H9 (cell line): ENCODE data around the gene SYNC. TPM values are rescaled to one million over a fixed set of nuclear protein-coding genes. Genes with fewer than 3 reads are reported as not detected.

Experiments used
- DNase-seq: peaks from one replicate; pipeline ENCODE4 v3.0.0-alpha.2; 2017
- H2AFZ ChIP-seq: one replicate; pipeline ENCODE4 v1.6.1; 2013; ENCODE audit warnings: mild to moderate bottlenecking, low read length, control low read depth, moderate library complexity
- H2AK5ac ChIP-seq: 2 replicates; pipeline ENCODE4 v1.6.1; 2013; ENCODE audit warnings: low read length, control low read depth, mixed read lengths; ENCODE audit not compliant: insufficient read length
- H2BK120ac ChIP-seq: one replicate; pipeline ENCODE4 v1.6.1; 2013; ENCODE audit warnings: low read depth, mild to moderate bottlenecking, low read length, control low read depth, inconsistent platforms; ENCODE audit not compliant: poor library complexity, severe bottlenecking
- H2BK12ac ChIP-seq: 2 replicates; pipeline ENCODE4 v1.6.1; 2013; ENCODE audit warnings: low read length, control low read depth, mixed read lengths, low read depth; ENCODE audit not compliant: insufficient read length
- H2BK15ac ChIP-seq: 2 replicates; pipeline ENCODE4 v1.6.1; 2013; ENCODE audit warnings: low read depth, low read length, control low read depth
- H2BK20ac ChIP-seq: one replicate; pipeline ENCODE4 v1.6.1; 2013; ENCODE audit warnings: low read depth, mild to moderate bottlenecking, low read length, control low read depth, inconsistent platforms; ENCODE audit not compliant: poor library complexity, severe bottlenecking
- H2BK5ac ChIP-seq: 2 replicates; pipeline ENCODE4 v1.6.1; 2013; ENCODE audit warnings: low read length, control low read depth, mixed read lengths; ENCODE audit not compliant: insufficient read length
- H3K14ac ChIP-seq: 2 replicates; pipeline ENCODE4 v1.6.1; 2013; ENCODE audit warnings: low read length, control low read depth; ENCODE audit not compliant: insufficient read depth
- H3K18ac ChIP-seq: 2 replicates; pipeline ENCODE4 v1.6.1; 2013; ENCODE audit warnings: low read depth, mild to moderate bottlenecking, mixed read lengths, low read length, control low read depth; ENCODE audit not compliant: insufficient read length
- H3K23ac ChIP-seq: 2 replicates; pipeline ENCODE4 v1.6.1; 2013; ENCODE audit warnings: low read length, control low read depth, mixed read lengths, low read depth; ENCODE audit not compliant: insufficient read length
- H3K23me2 ChIP-seq: 2 replicates; pipeline ENCODE4 v1.6.1; 2013; ENCODE audit warnings: low read depth, mild to moderate bottlenecking, mixed read lengths, low read length, control low read depth; ENCODE audit not compliant: insufficient read length, poor library complexity, severe bottlenecking
- H3K27ac ChIP-seq: 2 replicates; pipeline ENCODE4 v1.5.1; 2013; ENCODE audit warnings: low read length, control low read depth, mixed read lengths, low read depth; ENCODE audit not compliant: insufficient read length
- H3K27me3 ChIP-seq: 2 replicates; pipeline ENCODE4 v1.6.1; 2013; ENCODE audit warnings: low read length, control low read depth, inconsistent platforms; ENCODE audit not compliant: insufficient read depth
- H3K4ac ChIP-seq: 2 replicates; pipeline ENCODE4 v1.6.1; 2013; ENCODE audit warnings: low read depth, mild to moderate bottlenecking, control low read depth, inconsistent platforms, low read length, moderate library complexity
- H3K4me1 ChIP-seq: 2 replicates; pipeline ENCODE4 v1.6.1; 2013; ENCODE audit warnings: low read length, control low read depth, inconsistent platforms; ENCODE audit not compliant: insufficient read depth
- H3K4me2 ChIP-seq: 2 replicates; pipeline ENCODE4 v1.6.1; 2013; ENCODE audit warnings: low read length, control low read depth, mixed read lengths; ENCODE audit not compliant: insufficient read length, insufficient read depth
- H3K56ac ChIP-seq: 2 replicates; pipeline ENCODE4 v1.6.1; 2013; ENCODE audit warnings: low read depth, mild to moderate bottlenecking, mixed read lengths, low read length, control low read depth; ENCODE audit not compliant: insufficient read length
- H3K79me1 ChIP-seq: 2 replicates; pipeline ENCODE4 v1.6.1; 2013; ENCODE audit warnings: low read depth, mild to moderate bottlenecking, moderate library complexity, low read length, control low read depth, inconsistent platforms; ENCODE audit not compliant: insufficient read depth, poor library complexity, severe bottlenecking
- H3K79me2 ChIP-seq: 2 replicates; pipeline ENCODE4 v1.6.1; 2013; ENCODE audit warnings: low read length, control low read depth, inconsistent platforms; ENCODE audit not compliant: insufficient read depth
- H3K9ac ChIP-seq: 2 replicates; pipeline ENCODE4 v1.6.1; 2013; ENCODE audit warnings: low read length, control low read depth, mixed read lengths; ENCODE audit not compliant: insufficient read length; ENCODE audit errors: extremely low read depth
- H3K9me3 ChIP-seq: one replicate; pipeline ENCODE4 v1.6.1; 2013; ENCODE audit warnings: low read depth, low read length, inconsistent platforms; ENCODE audit not compliant: control insufficient read depth
- H3T11ph ChIP-seq: one replicate; pipeline ENCODE4 v1.6.1; 2013; ENCODE audit warnings: mild to moderate bottlenecking, low read length, control low read depth, inconsistent platforms
- H4K20me1 ChIP-seq: one replicate; pipeline ENCODE4 v1.6.1; 2013; ENCODE audit not compliant: control insufficient read depth, insufficient read length, insufficient read depth
- H4K5ac ChIP-seq: 2 replicates; pipeline ENCODE4 v1.6.1; 2013; ENCODE audit warnings: low read depth, mild to moderate bottlenecking, mixed read lengths, low read length, control low read depth; ENCODE audit not compliant: insufficient read length
- H4K8ac ChIP-seq: replicated peaks from 2 replicates; pipeline ENCODE4 v1.6.1; 2013; ENCODE audit warnings: low read length, control low read depth, mixed read lengths, low read depth; ENCODE audit not compliant: insufficient read length
- H4K91ac ChIP-seq: 2 replicates; pipeline ENCODE4 v1.6.1; 2013; ENCODE audit warnings: low read depth, mild to moderate bottlenecking, moderate library complexity, mixed read lengths, low read length, control low read depth; ENCODE audit not compliant: insufficient read length
- H3K27ac Mint-ChIP-seq, 3 experiments: 2 replicates in 2 of 3; 3 replicates in 1 of 3; pipeline ENCODE4 v1.8.0; 2020 to 2021; ENCODE audit warnings: mixed read lengths in 3 of 3, mild to moderate bottlenecking in 1 of 3, moderate library complexity in 1 of 3
- H3K27me3 Mint-ChIP-seq: 2 replicates; pipeline ENCODE4 v1.8.0; 2021; ENCODE audit warnings: low read depth, mild to moderate bottlenecking, moderate library complexity, mixed read lengths
- H3K36me3 Mint-ChIP-seq, 3 experiments: 2 replicates in 2 of 3; 3 replicates in 1 of 3; pipeline ENCODE4 v1.8.0; 2020 to 2021; ENCODE audit warnings: low read depth in 3 of 3, mixed read lengths in 3 of 3; ENCODE audit not compliant: insufficient read depth in 1 of 3
- H3K4me1 Mint-ChIP-seq, 2 experiments: 2 replicates each; pipeline ENCODE4 v1.8.0; 2020; ENCODE audit warnings: mixed read lengths in 2 of 2
- H3K4me3 Mint-ChIP-seq, 2 experiments: 2 replicates in 1 of 2; 3 replicates in 1 of 2; pipeline ENCODE4 v1.8.0; 2020 to 2021; ENCODE audit warnings: mild to moderate bottlenecking in 2 of 2, mixed read lengths in 2 of 2, moderate library complexity in 1 of 2
- H3K9me3 Mint-ChIP-seq, 2 experiments: 2 replicates in 1 of 2; 3 replicates in 1 of 2; pipeline ENCODE4 v1.8.0; 2020; ENCODE audit warnings: mild to moderate bottlenecking in 2 of 2, mixed read lengths in 2 of 2, moderate library complexity in 1 of 2
- CTCF ChIP-seq: fragments of 200-600 bp; sonication (generic); conservative IDR thresholded peaks from 3 replicates; pipeline ENCODE4 v1.8.0; 2021; ENCODE audit warnings: antibody characterized with exemption, mild to moderate bottlenecking
- WGBS: extraction: QIAGEN DNeasy Blood & Tissue Kit; methylation state at CpG from one replicate; pipeline ENCODE4 v1.1.7; 2013; ENCODE audit warnings: missing lambda C conversion rate, low lambda C conversion rate, mixed read lengths; ENCODE audit not compliant: insufficient read length; ENCODE audit errors: extremely low coverage; 5-methylcytosine and 5-hydroxymethylcytosine counted together
- total RNA-seq: library from RNA; stranded (reverse); gene quantifications from 2 replicates; pipeline ENCODE4 v1.2.1, GENCODE V29; 2021

SYNC gene
- total RNA-seq, 1 experiment from 2014 or later, result 0.15 TPM

DNA sequence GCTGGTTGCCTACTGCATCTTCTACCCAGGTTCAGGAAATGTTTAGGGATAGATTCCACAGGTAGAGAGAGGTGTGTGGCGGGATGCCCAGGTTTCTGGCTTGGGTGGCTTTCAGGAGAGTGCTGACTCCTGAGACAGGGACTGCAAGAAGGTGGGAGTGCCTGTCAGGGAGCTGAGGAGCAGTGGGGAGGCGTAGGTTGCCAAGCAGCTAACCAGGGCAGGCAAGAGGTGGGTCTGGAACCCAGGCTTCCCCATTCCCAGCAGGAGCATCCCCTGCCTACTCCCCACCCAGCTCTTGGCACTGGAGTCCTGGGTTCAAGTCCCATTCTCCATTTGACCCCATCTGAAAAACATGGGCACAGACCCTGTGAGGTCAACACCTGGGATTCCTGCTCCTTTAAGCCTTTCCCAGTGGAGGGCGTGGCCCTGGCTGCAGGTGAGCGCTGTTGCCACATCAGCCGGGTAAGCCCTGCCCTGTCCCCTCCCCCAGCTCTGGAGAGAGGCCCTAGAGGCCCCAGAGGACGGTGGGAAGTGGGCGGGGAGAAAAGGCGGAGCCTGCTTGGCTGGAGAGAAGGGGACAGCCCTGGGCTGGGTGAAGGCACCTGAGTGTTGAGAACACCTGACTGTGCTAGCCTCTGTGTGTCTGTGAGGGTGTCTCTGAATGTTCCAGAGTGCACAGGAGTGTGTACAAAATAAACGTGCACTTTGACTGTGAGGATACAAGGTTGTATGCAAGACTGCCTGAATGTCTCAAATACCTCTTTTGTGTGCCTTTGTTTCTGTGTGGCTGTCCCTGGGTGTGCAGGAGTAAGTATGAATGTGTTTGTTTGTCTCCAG, 14.0 kb upstream of the SYNC start:
- H3K27ac Mint-ChIP-seq, result peak overlapping the region; percentile 84 to 95 (median 89); a peak in 6 of 7 replicates
- H4K20me1 ChIP-seq, result no peaks in the 10 kb centered on the region
- WGBS, result no CpG with 5 or more reads among the region's 9 CpGs
- H3K79me1 ChIP-seq, result no peaks in the 10 kb centered on the region
- H3K36me3 Mint-ChIP-seq, result no peaks in the 10 kb centered on the region
- H3T11ph ChIP-seq, result no peak overlapping the region
- no peak overlapping the region for H2BK15ac ChIP-seq
- no peak overlapping the region for H4K8ac ChIP-seq
- H3K4ac ChIP-seq, result no peak overlapping the region
- H4K91ac ChIP-seq, result no peak overlapping the region
- H2BK120ac ChIP-seq, result no peak overlapping the region
- H2BK20ac ChIP-seq, result no peak overlapping the region
- TF ChIP-seq CTCF, result no peak
- H3K4me2 ChIP-seq, result peak overlapping the region; percentile 12
- H3K18ac ChIP-seq, result no peak overlapping the region
- no peaks in the 10 kb centered on the region for H3K9me3 ChIP-seq
- no peaks in the 10 kb centered on the region for H3K79me2 ChIP-seq
- H2AK5ac ChIP-seq, result no peak overlapping the region
- H3K4me1 ChIP-seq, result peaks cover 2% of the 10 kb centered on the region; the same call in 1 of the 2 replicates
- H3K4me1 Mint-ChIP-seq, result peaks cover 25 to 31% of the 10 kb centered on the region in 2 experiments
- H3K9me3 Mint-ChIP-seq, result no peaks in the 10 kb centered on the region
- H3K27me3 ChIP-seq, result no peaks in the 10 kb centered on the region
- no peak overlapping the region for H3K27ac ChIP-seq
- no peak overlapping the region for H2AFZ ChIP-seq
- no peak overlapping the region for H2BK5ac ChIP-seq
- no peak overlapping the region for H3K9ac ChIP-seq
- H3K23me2 ChIP-seq, result peaks cover 5% of the 10 kb centered on the region
- no peak overlapping the region for H3K23ac ChIP-seq
- H3K14ac ChIP-seq, result no peak overlapping the region
- peak; percentile 99 for DNase-seq
- H2BK12ac ChIP-seq, result no peak overlapping the region
- H3K27me3 Mint-ChIP-seq, result peaks cover 16% of the 10 kb centered on the region
- H4K5ac ChIP-seq, result no peak overlapping the region
- H3K56ac ChIP-seq, result no peak overlapping the region
- H3K4me3 Mint-ChIP-seq, result peak overlapping the region in 1 of 2 experiments; percentile 52; a peak in 3 of 5 replicates
